A549 (cell line): ENCODE measurements around the gene SAXO1.

Source experiments
- CBX2 ChIP-seq: fragments of 200-600 bp; sonication (generic); IDR thresholded peaks from 2 replicates; pipeline ENCODE4 v1.6.1; 2016; ENCODE audit warnings: low read depth, mild to moderate bottlenecking, borderline replicate concordance
- CTCF ChIP-seq: fragments of >200 bp; sonication (Bioruptor Twin); formaldehyde crosslinking; IDR thresholded peaks from 3 replicates; pipeline ENCODE4 v1.5.1; 2016
- EP300 ChIP-seq, 2 experiments: fragments of >200 bp; sonication (Bioruptor Twin); formaldehyde crosslinking; IDR thresholded peaks; 2 replicates in 1 of 2; 3 replicates in 1 of 2; pipeline ENCODE4 v1.6.1; 2016 to 2017
- ESRRA ChIP-seq: fragments of 150-350 bp; IDR thresholded peaks from 2 replicates; pipeline ENCODE4 v1.6.1; 2014; ENCODE audit warnings: mild to moderate bottlenecking, low read length, borderline replicate concordance
- JUN ChIP-seq, 2 experiments: fragments of >200 bp; sonication (Bioruptor Twin); formaldehyde crosslinking; IDR thresholded peaks; 2 replicates in 1 of 2; 3 replicates in 1 of 2; pipeline ENCODE4 v1.6.1; 2016 to 2017
- JUNB ChIP-seq: fragments of >200 bp; sonication (Bioruptor Twin); formaldehyde crosslinking; IDR thresholded peaks from 2 replicates; pipeline ENCODE4 v1.6.1; 2016
- POLR2AphosphoS2 ChIP-seq: conservative IDR thresholded peaks from 2 replicates; pipeline ENCODE4 v1.6.1; 2012; ENCODE audit warnings: low read length, improper control_type of control experiment, inconsistent platforms
- RAD21 ChIP-seq, 2 experiments: fragments of >200 bp in 1 of 2; sonication (Bioruptor Twin) in 1 of 2; formaldehyde crosslinking in 1 of 2; IDR thresholded peaks in 1 of 2; conservative IDR thresholded peaks in 1 of 2; 2 replicates in 1 of 2; 3 replicates in 1 of 2; pipeline ENCODE4 v1.6.1; 2012 to 2018; ENCODE audit warnings: inconsistent platforms in 1 of 2
- ZFP36 ChIP-seq: fragments of 450-650 bp; IDR thresholded peaks from 2 replicates; pipeline ENCODE4 v1.6.1; 2014; ENCODE audit warnings: borderline replicate concordance; ENCODE audit not compliant: partially characterized antibody
- TF ChIP-seq, protein P1 (sequence below): fragments of 200-600 bp; sonication (generic); IDR thresholded peaks from 2 replicates; pipeline ENCODE4 v1.6.1; 2016; ENCODE audit warnings: antibody characterized with exemption, mild to moderate bottlenecking, moderate library complexity
- TF ChIP-seq, protein P2 (sequence below): fragments of 450-650 bp; IDR thresholded peaks from 2 replicates; pipeline ENCODE4 v1.6.1; 2014; ENCODE audit warnings: antibody characterized with exemption

DNA sequence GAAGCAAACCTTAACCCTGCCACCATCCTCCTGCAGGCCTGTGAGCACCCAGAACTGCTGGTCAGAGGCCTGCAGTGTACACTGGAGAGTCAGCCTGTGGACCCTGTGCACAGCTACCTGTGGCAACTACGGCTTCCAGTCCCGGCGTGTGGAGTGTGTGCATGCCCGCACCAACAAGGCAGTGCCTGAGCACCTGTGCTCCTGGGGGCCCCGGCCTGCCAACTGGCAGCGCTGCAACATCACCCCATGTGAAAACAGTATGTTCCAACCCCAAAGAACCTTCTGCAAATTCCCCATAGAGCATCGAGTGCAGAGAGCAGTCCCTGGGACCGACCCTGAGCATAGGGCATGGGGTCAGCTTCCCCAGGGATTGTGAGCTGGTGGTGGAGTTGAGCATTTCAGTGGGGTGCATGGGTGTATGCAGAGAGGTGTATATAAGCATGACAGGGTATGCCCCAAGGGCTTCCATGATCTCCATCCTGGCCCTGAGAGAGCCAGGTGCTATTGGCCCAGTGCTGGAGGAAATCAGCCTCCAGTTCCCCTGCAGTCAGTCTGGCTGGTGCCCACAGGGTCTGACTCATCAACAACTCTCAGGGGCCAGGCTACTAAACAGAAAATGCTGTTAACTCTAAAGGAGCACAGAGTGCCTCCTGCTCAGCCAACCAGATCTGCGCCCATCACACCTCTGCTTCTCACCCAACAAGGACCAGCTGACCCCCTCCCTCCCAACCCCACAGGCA, 126.2 kb downstream of the SAXO1 start:
- no peak for TF ChIP-seq EP300 (IDR thresholded peaks at IDR 0.05)
- no peak for TF ChIP-seq ZFP36
- TF ChIP-seq CTCF, result no peak
- TF ChIP-seq POLR2AphosphoS2, result no peak
- TF ChIP-seq ESRRA, result no peak
- TF ChIP-seq, protein P1, sequence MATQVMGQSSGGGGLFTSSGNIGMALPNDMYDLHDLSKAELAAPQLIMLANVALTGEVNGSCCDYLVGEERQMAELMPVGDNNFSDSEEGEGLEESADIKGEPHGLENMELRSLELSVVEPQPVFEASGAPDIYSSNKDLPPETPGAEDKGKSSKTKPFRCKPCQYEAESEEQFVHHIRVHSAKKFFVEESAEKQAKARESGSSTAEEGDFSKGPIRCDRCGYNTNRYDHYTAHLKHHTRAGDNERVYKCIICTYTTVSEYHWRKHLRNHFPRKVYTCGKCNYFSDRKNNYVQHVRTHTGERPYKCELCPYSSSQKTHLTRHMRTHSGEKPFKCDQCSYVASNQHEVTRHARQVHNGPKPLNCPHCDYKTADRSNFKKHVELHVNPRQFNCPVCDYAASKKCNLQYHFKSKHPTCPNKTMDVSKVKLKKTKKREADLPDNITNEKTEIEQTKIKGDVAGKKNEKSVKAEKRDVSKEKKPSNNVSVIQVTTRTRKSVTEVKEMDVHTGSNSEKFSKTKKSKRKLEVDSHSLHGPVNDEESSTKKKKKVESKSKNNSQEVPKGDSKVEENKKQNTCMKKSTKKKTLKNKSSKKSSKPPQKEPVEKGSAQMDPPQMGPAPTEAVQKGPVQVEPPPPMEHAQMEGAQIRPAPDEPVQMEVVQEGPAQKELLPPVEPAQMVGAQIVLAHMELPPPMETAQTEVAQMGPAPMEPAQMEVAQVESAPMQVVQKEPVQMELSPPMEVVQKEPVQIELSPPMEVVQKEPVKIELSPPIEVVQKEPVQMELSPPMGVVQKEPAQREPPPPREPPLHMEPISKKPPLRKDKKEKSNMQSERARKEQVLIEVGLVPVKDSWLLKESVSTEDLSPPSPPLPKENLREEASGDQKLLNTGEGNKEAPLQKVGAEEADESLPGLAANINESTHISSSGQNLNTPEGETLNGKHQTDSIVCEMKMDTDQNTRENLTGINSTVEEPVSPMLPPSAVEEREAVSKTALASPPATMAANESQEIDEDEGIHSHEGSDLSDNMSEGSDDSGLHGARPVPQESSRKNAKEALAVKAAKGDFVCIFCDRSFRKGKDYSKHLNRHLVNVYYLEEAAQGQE, result no peak
- TF ChIP-seq CBX2, result no peak
- TF ChIP-seq RAD21 (conservative IDR thresholded peaks at IDR 0.05 in 1 of 2, IDR thresholded peaks at IDR 0.05 in 1 of 2), result no peak
- TF ChIP-seq, protein P2, sequence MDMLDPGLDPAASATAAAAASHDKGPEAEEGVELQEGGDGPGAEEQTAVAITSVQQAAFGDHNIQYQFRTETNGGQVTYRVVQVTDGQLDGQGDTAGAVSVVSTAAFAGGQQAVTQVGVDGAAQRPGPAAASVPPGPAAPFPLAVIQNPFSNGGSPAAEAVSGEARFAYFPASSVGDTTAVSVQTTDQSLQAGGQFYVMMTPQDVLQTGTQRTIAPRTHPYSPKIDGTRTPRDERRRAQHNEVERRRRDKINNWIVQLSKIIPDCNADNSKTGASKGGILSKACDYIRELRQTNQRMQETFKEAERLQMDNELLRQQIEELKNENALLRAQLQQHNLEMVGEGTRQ, result no peak
- TF ChIP-seq JUNB, result no peak
- no peak for TF ChIP-seq JUN (IDR thresholded peaks at IDR 0.05)
